Stimulated activated naive CD8-positive, alpha-beta T cell treated with anti-CD3 and anti-CD28 coated beads, Interleukin-15, amount 100 ng/mL, for 72 hours (primary cell): ENCODE results near the gene LRRTM1.

Experiments used
- ATAC-seq: fragments of 150-1000 bp; cut with Tn5 transposase; 2 replicates; pipeline ENCODE4 v1.10.0; 2021; ENCODE audit warnings: mild to moderate bottlenecking, moderate library complexity
- DNase-seq, 2 donors: peaks; one replicate each; pipeline ENCODE4 v3.0.0; 2021 to 2022
- H3K27ac Mint-ChIP-seq, 2 donors: one replicate each; pipeline ENCODE4 v1.8.0; 2022; ENCODE audit warnings: mild to moderate bottlenecking in 2 of 2, mixed read lengths in 2 of 2, moderate library complexity in 2 of 2
- H3K27me3 Mint-ChIP-seq: one replicate; pipeline ENCODE4 v1.8.0; 2022; ENCODE audit warnings: mixed read lengths
- H3K4me1 Mint-ChIP-seq: one replicate; pipeline ENCODE4 v1.8.0; 2022; ENCODE audit warnings: mild to moderate bottlenecking, mixed read lengths
- H3K4me3 Mint-ChIP-seq, 2 donors: one replicate each; pipeline ENCODE4 v1.8.0; 2022; ENCODE audit warnings: mild to moderate bottlenecking in 2 of 2, mixed read lengths in 2 of 2, moderate library complexity in 1 of 2
- H3K9me3 Mint-ChIP-seq, 2 donors: one replicate each; pipeline ENCODE4 v1.8.0; 2022; ENCODE audit warnings: mixed read lengths in 2 of 2

The LRRTM1 gene

GRCh38 chr2:80303909-80304837 lies at the start of gene LRRTM1:
TSS of gene LRRTM1 (minus strand) at chr2:80304752. CDS start at chr2:80303819, 933 bp downstream.
- H3K27ac Mint-ChIP-seq = no peak within 1 kb of the TSS
- H3K27me3 Mint-ChIP-seq = peaks cover 58% of the 10 kb centered on the region
- ATAC-seq = no peak
- H3K4me3 Mint-ChIP-seq = no peak within 1 kb of the TSS
- no peaks in the 10 kb centered on the region for H3K4me1 Mint-ChIP-seq
- peaks cover 0 to 3% of the 10 kb centered on the region in 2 donors for H3K9me3 Mint-ChIP-seq
- DNase-seq = no peak

GRCh38 chr2:80351231-80351630 lies 46.7 kb upstream of the LRRTM1 start:
- H3K27me3 Mint-ChIP-seq = no peaks in the 10 kb centered on the region
- ATAC-seq (no peak), DNase-seq (no peak)
- no peaks in the 10 kb centered on the region for H3K4me1 Mint-ChIP-seq
- no peak overlapping the region for H3K4me3 Mint-ChIP-seq
- peaks cover 0 to 14% of the 10 kb centered on the region in 2 donors for H3K9me3 Mint-ChIP-seq
- no peak overlapping the region for H3K27ac Mint-ChIP-seq

- ATAC-seq (no peak), DNase-seq (no peak)
- peaks cover 14 to 15% of the 10 kb centered on the region in 2 donors for H3K9me3 Mint-ChIP-seq
- H3K27ac Mint-ChIP-seq = no peak overlapping the region
- no peaks in the 10 kb centered on the region for H3K4me1 Mint-ChIP-seq
- H3K27me3 Mint-ChIP-seq = no peaks in the 10 kb centered on the region
- no peak overlapping the region for H3K4me3 Mint-ChIP-seq
Observed at GRCh38 chr2:80348953-80349352, 44.4 kb upstream of the LRRTM1 start.

- no peak overlapping the region for H3K27ac Mint-ChIP-seq
- H3K4me1 Mint-ChIP-seq = no peaks in the 10 kb centered on the region
- no peaks in the 10 kb centered on the region for H3K27me3 Mint-ChIP-seq
- ATAC-seq = no peak
- H3K4me3 Mint-ChIP-seq = no peak overlapping the region
- no peak for DNase-seq
- peaks cover 12 to 17% of the 10 kb centered on the region in 2 donors for H3K9me3 Mint-ChIP-seq
Observed at GRCh38 chr2:80348078-80348477, 43.5 kb upstream of the LRRTM1 start.

- no peaks in the 10 kb centered on the region for H3K27me3 Mint-ChIP-seq
- peaks cover 4 to 16% of the 10 kb centered on the region in 2 donors for H3K9me3 Mint-ChIP-seq
- no peak overlapping the region for H3K4me3 Mint-ChIP-seq
- no peak overlapping the region for H3K27ac Mint-ChIP-seq
- H3K4me1 Mint-ChIP-seq = no peaks in the 10 kb centered on the region
- ATAC-seq (no peak), DNase-seq (no peak)
Observed at GRCh38 chr2:80340022-80340421, 35.5 kb upstream of the LRRTM1 start.

- no peak for ATAC-seq
- Mint-ChIP-seq H3K4me3 (no peak overlapping the region), H3K27ac (no peak overlapping the region), H3K4me1 (no peaks in the 10 kb centered on the region), H3K9me3 (peaks cover 0 to 6% of the 10 kb centered on the region in 2 donors), H3K27me3 (no peaks in the 10 kb centered on the region)
- no peak for DNase-seq
Observed at GRCh38 chr2:80338794-80339193, 34.2 kb upstream of the LRRTM1 start.

GRCh38 chr2:80335411-80335810 lies 30.9 kb upstream of the LRRTM1 start:
- DNase-seq = no peak

GRCh38 chr2:80333886-80334285 lies 29.3 kb upstream of the LRRTM1 start:
- no peak overlapping the region for H3K4me3 Mint-ChIP-seq
- no peak overlapping the region for H3K27ac Mint-ChIP-seq
- H3K9me3 Mint-ChIP-seq = peaks cover 0 to 14% of the 10 kb centered on the region in 2 donors
- H3K4me1 Mint-ChIP-seq = no peaks in the 10 kb centered on the region
- no peak for ATAC-seq
- no peaks in the 10 kb centered on the region for H3K27me3 Mint-ChIP-seq
- no peak for DNase-seq

More at GRCh38 chr2:80335411-80335810, 30.9 kb upstream of the LRRTM1 start:
- Mint-ChIP-seq H3K27ac (no peak overlapping the region), H3K4me3 (no peak overlapping the region), H3K27me3 (no peaks in the 10 kb centered on the region), H3K9me3 (peaks cover 0 to 6% of the 10 kb centered on the region in 2 donors), H3K4me1 (no peaks in the 10 kb centered on the region)
- no peak for ATAC-seq

GRCh38 chr2:80330527-80331450 lies 26.2 kb upstream of the LRRTM1 start:
- Mint-ChIP-seq H3K27ac (no peak overlapping the region), H3K27me3 (no peaks in the 10 kb centered on the region), H3K9me3 (peaks cover 0 to 14% of the 10 kb centered on the region in 2 donors), H3K4me1 (no peaks in the 10 kb centered on the region), H3K4me3 (no peak overlapping the region)
- ATAC-seq (no peak), DNase-seq (no peak)

- peaks cover 0 to 8% of the 10 kb centered on the region in 2 donors for H3K9me3 Mint-ChIP-seq
- DNase-seq (no peak), ATAC-seq (no peak)
- H3K27ac Mint-ChIP-seq = no peak overlapping the region
- no peaks in the 10 kb centered on the region for H3K27me3 Mint-ChIP-seq
- H3K4me1 Mint-ChIP-seq = no peaks in the 10 kb centered on the region
- H3K4me3 Mint-ChIP-seq = no peak overlapping the region
Observed at GRCh38 chr2:80329491-80329890, 24.9 kb upstream of the LRRTM1 start.

- no peaks in the 10 kb centered on the region for H3K4me1 Mint-ChIP-seq
Observed at GRCh38 chr2:80328159-80328571, 23.6 kb upstream of the LRRTM1 start.

GRCh38 chr2:80326861-80327260 lies 22.3 kb upstream of the LRRTM1 start:
- no peak for DNase-seq
- no peak overlapping the region for H3K27ac Mint-ChIP-seq
- H3K9me3 Mint-ChIP-seq = peaks cover 0 to 8% of the 10 kb centered on the region in 2 donors
- H3K4me1 Mint-ChIP-seq = no peaks in the 10 kb centered on the region
- no peak overlapping the region for H3K4me3 Mint-ChIP-seq
- ATAC-seq = no peak
- H3K27me3 Mint-ChIP-seq = no peaks in the 10 kb centered on the region

More at GRCh38 chr2:80328159-80328571, 23.6 kb upstream of the LRRTM1 start:
- Mint-ChIP-seq H3K4me3 (no peak overlapping the region), H3K9me3 (peaks cover 0 to 8% of the 10 kb centered on the region in 2 donors), H3K27ac (no peak overlapping the region), H3K27me3 (no peaks in the 10 kb centered on the region)
- DNase-seq (no peak), ATAC-seq (no peak)

GRCh38 chr2:80326214-80326613 lies 21.7 kb upstream of the LRRTM1 start:
- Mint-ChIP-seq H3K4me3 (no peak overlapping the region), H3K9me3 (peaks cover 0 to 8% of the 10 kb centered on the region in 2 donors), H3K4me1 (no peaks in the 10 kb centered on the region), H3K27me3 (peaks cover 3% of the 10 kb centered on the region), H3K27ac (no peak overlapping the region)
- DNase-seq = no peak
- no peak for ATAC-seq

- no peak for DNase-seq
- H3K9me3 Mint-ChIP-seq = peaks cover 0 to under 1% of the 10 kb centered on the region in 2 donors
- peaks cover 7% of the 10 kb centered on the region for H3K27me3 Mint-ChIP-seq
- ATAC-seq = no peak
- no peak overlapping the region for H3K4me3 Mint-ChIP-seq
- H3K4me1 Mint-ChIP-seq = no peaks in the 10 kb centered on the region
- no peak overlapping the region for H3K27ac Mint-ChIP-seq
Observed at GRCh38 chr2:80324525-80324924, 20.0 kb upstream of the LRRTM1 start.

GRCh38 chr2:80323610-80324009 lies 19.1 kb upstream of the LRRTM1 start:
- Mint-ChIP-seq H3K27me3 (peaks cover 7% of the 10 kb centered on the region), H3K4me3 (no peak overlapping the region), H3K4me1 (no peaks in the 10 kb centered on the region), H3K27ac (no peak overlapping the region), H3K9me3 (no peaks in the 10 kb centered on the region)
- no peak for ATAC-seq
- no peak for DNase-seq
